Measurements from ENCODE around the gene CDC37. TPM values are rescaled to one million over a fixed set of nuclear protein-coding genes. Genes with fewer than 3 reads are reported as not detected.
"Not testable (repeated sequence)": the region's sequence is repeated elsewhere in the genome, so short reads cannot be mapped to it uniquely, and the experiment has no call there.

Gene CDC37
- polyA plus RNA-seq, 1 donor = 141 TPM

DNA sequence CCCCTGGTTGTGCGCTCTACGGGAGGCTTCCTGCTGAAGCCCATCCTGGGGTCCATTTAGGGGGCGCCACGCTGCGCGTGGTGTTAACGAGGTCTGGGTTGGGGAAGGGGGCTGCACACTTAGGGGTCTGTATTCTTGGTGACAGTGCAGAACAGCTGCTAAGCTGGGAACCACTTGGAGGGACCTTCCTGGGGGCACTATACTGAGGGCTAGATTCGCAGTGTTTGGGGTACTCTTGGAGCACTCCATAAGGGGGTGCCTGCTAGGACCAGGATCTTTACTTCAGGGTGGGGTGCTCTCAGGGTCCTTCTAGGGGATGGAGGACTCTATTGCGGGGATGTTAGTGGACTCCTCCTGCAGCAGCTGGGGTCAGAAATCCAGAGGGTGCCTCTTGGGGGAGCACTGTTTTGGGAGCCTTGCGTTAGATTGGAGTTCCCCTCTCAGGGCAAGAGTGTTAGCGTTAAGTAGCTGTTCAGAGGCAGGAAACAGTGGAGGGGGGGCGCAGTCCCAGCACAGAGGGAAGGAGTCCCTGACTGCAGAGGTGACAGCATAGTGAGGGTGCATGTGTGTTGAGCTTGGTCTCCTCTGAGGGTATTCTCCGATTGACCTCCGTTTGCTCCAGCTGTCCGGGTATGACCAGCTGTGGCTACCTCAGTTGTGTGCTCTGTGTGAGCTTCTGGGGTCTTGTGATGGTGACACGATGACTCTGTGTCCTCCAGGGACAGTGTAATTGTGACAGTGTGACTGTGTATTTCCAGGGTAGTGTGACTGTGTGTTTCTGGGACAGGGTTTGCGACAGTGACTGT lies 18.1 kb upstream of the CDC37 start:
- DNase-seq = no peak

DNA sequence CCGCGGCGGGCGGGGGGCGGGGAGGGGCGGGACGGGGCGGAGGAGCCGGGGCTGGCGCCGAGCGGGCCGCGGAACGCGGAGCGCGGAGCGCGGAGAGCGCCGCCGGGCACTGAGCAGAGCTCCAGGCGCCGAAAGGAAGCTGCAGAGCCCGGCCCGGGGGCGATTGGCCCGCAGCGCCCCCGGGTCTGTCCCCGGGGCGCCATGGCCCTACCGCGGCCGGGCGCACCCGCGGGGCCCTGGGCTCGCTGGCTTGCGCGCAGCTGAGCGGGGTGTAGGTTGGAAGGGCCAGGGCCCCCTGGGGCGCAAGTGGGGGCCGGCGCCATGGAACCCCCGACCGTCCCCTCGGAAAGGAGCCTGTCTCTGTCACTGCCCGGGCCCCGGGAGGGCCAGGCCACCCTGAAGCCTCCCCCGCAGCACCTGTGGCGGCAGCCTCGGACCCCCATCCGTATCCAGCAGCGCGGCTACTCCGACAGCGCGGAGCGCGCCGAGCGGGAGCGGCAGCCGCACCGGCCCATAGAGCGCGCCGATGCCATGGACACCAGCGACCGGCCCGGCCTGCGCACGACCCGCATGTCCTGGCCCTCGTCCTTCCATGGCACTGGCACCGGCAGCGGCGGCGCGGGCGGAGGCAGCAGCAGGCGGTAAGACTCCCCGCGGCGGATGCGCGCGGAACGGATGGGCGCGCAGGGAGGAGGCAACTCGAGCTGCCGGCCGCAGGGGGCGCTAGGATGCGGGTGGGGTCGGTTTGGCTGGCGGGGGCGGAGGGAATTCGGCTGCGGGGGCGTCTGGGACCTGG lies 17.3 kb upstream of the CDC37 start, which contains the start of gene PDE4A:
Gene PDE4A (plus strand): TSS at position 95 of the 796 bp plus-strand sequence. CDS start 227 bp downstream, at position 322.
- no peak for DNase-seq

DNA sequence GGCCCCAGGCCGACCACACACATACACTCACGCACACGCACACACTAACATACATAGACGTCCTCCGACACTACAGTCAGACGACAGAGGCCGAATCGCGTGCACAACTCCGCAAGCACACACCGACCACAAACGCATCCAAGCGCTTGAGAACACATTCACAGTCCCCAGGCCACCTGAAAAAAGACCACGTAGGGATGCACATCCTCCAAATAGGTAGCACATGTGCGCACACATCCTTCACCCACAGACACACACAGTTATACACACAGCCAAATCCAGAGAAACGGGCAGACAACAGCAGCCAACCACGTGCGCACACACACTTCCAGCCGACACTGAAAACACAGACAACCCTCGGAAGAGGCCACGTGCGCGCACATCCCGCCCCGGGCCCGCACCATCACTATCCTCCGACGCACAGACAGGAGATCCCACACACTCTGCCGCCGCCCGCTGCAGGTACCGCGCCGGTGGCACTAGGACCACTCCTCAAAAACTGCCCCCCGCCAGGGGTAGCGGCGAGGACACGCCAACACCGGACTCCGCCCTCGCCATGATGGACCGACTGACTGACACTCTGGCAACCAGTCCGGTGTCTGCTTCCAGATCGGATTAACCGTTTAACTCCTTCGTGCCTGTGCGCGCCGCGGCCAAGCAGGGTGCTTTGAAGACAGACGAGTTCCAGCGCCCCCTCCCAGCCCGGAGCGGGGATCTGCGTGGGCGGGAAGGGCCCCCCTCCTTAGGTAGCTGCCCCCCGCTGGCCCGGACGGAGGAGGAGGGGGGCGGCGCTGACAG lies 16.5 kb upstream of the CDC37 start:
- no peak for DNase-seq

DNA sequence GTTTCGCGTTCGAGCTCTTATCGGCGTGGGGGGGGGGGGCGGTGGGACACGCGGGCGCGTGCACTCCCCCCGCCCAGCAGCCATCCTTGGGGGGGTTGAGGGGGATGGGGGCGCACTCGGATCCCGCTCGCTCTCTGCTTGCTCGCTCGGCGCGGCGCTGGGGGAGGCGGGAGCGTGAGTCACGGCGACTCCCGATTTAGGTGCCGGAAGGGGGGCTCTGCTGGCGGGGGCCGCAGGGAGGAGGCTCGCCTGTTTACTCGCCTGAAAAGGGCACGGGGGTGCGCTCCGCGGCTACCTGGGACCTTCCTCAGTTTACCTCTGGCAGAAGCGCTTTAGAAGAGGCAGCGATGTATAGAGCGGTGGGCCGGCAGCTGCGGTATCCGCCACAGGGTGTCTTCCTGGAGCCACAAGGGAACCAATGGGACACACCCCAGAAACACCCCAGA lies 15.9 kb upstream of the CDC37 start:
- no peak for DNase-seq

DNA sequence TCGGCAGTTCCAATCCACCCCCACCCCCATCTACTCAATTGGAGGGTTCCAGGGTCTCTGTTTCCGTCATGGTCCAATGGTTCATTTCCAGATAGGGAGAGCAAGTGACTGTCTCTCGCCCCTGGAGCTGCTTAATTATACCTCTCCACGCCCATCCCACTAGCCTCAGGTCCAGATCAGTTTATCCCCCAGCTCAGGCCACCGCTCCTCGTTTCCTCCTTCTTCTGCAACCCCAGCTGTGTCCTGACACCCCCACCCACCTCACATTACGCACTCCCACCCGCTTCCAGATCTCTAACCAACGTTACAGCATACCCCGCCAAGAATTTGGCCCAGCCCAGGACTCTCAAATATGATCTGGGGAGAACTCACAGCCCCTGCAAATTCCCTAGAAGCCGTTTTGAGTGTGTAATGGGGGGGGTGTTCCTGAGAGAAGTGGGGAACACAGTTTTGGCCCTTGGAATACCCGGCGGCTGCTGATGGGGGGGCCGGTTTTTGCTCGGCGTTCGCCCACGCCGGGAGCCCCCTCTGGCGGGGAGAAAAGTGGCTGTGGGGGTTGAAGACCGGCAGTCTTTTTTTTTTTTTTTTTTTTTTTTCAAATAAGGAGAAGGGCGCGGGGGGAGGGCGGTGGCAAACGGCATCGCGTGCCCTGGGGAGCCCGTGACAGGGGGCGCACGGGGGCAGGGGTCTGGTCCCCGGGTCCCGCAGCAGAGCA lies 15.3 kb upstream of the CDC37 start:
- no peak for DNase-seq

DNA sequence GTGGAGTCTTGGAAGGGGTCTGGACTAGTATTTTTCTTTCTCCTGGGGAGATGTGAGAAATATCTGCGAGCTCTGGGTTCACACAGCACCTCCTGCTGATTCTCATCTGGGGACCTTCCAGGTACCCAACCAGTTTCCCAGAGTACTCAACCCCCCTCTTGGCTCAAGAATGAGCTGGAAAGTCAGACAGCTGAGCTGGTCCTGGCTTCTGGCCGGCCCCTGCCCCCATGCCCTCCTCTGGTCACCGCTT lies 14.8 kb upstream of the CDC37 start:
- DNase-seq = no peak

DNA sequence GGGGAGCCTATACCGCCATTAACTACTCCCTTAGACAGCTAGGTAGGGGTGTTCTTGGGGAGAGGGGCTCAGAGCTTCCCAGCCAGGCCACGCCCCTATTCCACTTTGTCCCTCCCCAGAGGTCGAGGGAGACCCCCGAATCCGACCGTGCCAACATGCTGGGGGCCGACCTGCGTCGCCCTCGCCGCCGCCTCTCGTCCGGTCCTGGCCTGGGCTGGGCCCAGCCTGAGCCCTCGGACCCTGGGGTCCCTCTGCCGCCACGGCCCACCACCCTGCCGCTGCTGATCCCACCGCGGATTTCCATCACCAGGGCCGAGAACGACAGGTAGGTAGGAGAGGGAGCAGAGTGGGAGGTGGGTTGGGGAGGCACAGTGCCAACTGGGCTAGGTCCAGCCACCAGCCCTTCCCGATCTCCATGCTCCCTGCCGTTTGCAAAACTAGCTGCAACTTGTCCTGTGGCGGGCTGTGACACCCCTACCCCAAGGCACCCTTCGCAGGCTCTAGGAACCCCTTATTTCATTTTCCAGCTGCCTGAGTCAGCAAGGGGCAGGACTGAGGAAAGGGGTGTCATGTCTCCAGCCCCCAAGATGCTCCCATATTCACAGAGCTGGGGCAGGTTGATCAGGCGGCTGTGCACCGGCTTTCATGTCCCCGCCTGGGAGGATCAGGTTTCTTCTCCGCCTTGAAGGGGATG lies 14.3 kb upstream of the CDC37 start:
- DNase-seq = no peak

DNA sequence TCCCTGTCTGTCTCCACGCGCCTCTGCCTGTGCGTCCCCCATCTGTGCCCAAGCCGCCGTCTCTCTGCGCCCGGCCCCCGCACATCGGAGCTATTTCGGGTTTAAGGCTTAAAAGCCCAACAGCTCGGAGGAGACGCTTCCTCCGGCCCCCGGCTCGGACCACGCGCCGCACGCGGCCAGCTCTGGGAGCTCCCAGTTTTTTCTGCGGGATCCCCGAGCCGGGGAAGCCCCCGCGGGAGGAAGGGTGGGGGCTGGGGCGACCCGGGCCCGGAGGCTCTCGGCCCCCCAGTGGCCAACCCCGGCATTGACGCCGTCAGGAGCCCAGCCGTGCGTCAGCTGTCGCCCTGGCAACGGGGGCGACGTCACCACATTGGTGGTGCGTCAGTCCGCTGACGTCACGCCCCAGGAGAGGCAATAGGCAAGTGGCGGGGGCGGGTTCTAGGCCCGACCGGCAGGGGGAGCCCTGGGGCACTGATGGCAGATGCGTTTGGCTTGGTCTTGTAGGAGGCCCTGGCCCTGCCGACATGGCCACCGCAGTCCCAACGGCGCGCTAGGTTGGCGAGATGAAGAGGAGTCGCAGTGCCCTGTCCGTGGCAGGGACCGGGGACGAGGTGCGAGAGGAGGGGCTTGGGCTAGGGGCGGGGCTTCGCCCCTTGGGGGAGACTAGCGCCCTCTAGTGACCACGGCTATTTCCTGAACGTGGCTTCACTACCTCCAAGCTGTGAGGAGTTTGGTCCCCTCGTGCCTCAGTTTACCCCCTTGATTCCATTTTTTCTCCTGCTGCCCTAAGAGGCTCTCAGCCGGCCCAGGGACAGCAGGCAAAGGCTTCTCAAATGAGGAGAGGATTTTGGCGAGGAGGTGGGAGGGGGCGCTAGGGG lies 13.3 kb upstream of the CDC37 start:
- DNase-seq = no peak

DNA sequence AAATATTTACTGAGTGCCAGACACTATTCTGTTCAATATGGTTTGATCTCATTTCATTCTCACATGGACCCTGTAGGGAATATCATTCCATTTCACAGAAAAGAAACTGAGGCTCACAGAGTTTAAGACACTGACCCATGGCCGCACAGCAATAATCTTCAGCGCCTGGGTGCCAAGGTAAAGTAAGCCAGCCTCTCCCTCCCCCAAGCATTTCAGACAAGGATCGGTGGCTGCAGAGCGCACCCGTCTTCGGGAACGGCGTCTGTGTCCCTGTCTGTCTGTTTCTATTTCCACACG lies 12.7 kb upstream of the CDC37 start:
- DNase-seq = no peak

DNA sequence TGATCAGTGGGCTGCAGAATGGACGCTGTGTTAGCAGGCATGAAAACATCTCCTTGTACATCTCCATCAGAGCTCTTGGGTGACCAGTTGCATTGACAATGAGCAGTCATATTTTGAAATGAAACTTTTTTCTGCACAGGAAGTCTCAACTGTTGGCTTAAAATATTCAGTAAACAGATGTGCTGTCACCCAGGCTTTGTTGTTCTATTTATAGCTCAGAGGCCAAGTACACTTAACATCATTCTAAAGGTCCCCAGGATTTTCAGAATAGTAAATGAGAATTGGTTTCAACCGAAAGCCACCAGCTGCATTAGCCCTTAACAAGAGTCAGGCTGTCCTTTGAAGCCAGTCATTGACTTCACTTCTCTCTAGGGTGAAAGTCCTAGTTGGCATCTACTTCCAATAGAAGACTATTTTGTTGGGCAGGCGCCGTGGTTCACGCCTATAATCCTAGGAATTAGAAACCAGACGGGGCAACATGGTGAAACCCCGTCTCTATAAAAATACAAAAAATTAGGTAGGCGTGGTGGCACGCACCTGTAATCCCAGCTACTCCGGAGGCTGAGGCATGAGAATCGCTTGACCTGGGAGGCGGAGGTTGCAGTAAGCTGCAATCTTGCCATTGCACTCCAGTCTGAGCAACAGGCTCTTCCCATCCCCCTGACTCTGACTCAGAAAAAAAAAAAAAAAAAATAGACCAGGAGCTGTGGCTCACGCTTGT lies 9.1 kb upstream of the CDC37 start:
- no peak for DNase-seq

DNA sequence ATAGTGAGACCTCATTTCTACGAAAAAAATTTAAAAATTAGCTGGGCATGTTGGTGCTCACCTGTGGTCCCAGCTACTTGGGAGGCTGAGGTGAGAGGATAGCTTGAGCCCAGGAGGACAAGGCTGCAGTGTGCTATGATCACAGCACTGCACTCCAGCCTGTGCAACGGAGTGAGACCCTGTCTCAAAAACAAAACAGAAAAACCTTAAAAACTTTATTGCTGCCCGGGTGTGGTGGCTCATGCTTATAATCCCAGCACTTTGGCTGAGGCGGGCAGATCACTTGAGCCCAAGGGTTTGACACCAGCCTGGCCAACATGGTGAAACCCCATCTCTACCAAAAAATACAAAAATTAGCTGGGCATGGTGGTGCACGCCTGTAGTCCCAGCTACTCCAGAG lies 7.9 kb upstream of the CDC37 start:
- not testable (repeated sequence) for DNase-seq

DNA sequence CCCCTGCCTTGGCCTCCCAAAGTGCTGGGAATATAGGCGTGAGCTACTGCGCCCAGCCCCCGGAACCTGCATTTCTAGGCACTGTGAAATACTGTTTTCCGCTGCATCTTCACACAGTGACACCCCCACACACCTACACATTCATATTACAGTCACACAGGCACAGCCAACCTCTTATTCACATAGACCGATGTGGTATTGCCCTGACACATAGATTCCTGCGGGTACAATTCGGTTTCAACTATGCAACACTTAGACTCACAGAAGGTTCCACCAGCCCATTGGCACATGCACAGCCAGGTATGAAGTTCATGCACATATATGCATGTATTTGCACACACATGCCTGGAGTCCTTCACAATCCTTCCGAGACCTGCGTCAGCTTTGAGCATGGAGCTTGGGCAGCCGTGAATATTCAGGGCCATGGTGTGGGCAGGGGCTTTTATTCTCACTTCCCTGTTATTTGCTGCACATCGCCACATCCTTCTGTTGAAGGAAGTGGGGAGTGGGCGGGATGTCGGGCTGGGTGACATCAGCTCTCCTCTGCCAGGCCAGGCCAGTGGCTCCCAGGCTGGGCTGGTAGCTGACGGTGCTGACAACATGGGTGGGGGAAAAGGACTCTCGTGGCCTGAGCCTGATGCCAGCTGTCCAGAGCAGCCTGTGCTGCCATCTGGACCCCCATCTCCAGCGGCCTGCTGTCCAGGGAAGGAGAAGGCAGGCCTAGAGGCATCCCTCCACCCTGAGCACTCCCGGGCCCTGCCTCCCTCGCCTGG lies 5.4 kb upstream of the CDC37 start:
- no peak for DNase-seq

DNA sequence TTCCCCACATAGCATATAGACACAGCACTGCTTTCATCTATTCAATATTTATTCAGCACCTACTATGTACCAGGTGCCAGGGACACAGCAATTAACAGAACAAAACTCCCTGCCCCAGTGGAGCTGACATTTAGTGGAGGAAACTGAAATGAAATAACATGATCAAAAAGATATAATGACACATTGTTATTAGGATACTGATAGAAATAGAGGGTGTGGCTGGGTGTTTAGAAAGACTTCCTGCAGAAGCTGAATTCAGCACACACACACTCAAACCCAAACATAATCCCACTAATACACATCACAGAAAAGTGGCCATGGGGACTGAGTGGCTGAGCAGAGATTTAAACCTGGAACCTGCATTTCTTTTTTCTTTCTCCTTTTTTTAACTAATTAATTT lies 3.8 kb upstream of the CDC37 start:
- DNase-seq = no peak

DNA sequence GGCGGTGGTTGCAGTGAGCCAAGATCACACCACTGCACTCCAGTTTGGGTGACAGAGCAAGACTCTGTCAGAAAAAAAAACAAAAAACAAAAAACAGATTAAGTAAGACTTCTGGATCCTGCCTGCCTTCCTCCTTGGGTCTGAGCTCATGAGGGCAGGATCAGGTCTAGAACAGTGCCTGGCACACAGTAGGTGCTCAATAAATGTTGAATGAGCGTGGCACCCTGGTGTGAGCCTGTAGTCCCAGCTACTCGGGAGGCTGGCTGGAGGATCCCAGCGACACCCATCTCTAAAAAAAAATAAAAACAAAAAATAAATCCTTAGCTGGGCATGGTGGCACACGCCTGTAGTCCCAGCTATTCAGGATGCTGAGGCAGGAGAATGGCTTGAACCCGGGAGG lies 2.8 kb upstream of the CDC37 start:
- DNase-seq = no peak

DNA sequence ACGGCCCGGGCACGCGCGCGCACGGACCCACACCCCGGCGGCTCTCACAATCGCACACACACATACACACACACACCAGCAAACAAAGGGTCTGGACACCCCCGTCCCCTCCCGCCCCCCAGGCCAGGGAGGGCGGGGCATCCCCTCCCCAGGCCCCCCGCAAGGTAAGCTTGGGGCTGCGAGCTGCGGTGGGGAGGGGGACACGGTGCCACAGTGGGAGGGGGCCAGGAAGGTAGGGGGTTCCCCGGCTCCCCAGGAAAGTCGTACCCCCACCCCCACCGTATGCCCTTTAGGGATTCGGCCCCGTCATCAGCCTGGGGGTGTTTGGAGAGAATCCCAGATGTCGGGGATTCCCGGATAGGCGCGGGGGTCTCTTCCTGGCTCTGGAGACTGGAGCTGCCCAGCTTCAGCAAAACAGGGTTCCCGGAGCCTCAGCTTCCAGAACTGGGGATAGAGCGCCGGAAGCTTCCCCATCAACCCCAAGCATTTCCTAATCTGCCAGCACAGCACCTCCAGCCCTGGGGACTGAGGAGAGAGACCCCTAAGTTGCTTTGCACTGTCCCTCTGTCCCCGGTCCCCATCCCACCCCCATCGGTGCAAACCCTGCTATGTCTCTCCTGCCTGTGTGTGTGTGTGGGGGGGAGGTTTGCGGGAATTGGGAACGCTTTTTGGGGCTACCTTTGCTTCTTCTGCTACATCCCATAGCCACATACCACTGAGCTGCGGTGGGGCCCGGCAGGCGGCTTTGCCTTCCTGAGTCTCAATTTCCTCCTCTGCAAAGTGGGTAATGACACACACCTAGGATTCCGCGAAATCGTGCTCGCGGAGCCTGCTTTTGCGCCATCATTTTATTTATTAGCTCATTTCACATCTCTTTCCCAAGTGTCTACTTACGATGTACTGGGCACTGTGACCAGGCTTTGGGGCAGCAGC lies 1.8 kb upstream of the CDC37 start:
- DNase-seq = no peak

DNA sequence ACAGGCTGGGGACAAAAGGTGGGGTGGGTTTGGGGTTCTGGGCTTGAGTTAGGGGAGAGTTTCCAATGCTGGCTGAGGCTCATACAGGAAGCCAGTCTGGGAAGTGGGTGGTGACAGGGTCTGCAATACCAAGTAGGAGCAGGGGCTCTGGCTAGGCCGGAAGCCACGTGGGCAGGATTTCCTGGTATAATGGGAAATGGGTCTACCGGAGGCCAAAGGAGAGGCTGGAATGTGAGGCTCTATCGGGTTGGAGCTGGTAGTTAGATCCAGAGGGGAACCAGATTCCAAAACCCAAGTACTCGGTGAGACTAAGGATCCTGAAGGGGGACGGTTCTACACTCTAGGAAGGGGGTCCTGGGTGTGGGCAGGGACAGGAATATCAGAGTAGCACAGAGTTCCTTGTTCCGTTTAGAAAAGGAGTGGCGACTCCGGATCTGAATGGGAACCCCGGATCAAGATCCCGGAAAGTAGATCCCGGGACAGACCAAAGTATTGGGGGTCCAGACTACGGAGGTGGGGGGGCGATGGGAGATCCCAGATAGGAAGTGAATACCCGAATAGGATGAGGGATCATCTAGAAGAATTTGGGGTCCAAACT lies 802 bp downstream of the CDC37 start:
- DNase-seq = no peak

DNA sequence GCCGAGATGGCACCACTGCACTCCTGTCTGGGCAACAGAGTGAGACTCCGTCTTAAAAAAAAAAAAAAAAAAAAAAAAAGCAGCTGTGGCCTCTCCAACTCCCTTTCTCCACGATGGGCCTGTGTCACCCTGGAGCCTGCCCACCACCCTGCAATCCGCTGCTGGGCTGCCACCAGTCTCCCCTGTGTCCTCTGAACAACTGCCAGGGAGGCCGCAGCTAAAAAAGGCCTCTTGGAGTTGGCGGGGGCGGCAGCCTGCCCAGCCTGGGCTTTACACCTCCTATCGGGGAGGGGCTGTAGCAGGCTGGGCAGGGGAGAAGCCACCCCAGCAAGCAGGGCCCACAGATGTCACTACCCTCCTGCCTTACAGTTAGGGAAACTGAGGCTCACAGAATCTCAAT lies 3.5 kb downstream of the CDC37 start:
- no peak for DNase-seq

DNA sequence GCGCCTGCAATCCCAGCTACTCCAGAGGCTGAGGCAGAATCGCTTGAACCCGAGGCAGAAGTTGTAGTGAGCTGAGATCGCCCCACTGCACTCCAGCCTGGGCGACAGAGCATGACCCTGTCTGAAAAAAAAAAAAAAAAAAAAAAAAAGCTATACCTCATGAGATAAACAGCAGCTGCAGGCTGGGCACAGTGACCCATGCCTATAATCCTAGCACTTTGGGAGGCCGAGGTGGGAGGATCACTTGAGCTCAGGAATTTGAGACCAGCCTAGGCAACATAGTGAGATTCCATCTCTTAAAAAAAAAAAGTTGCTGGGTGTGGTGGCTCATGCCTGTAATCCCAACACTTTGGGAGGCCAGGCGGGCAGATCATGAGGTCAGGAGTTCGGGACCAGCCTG lies 4.0 kb downstream of the CDC37 start:
- DNase-seq = not testable (repeated sequence)

All from left kidney (tissue), 2 donors.